H1 (cell line): ENCODE results near the gene FOXA3. TPM values are rescaled to one million over a fixed set of nuclear protein-coding genes. Genes with fewer than 3 reads are reported as not detected.

Experiments
- CTCF ChIA-PET: fragments of 300-600 bp; sonication (Branson Sonifier 250); formaldehyde crosslinking; loops from one replicate; lab custom pipeline; 2021; ENCODE audit not compliant: partially characterized antibody; lab: Charles Lee
- POLR2A ChIA-PET: fragments of 300-600 bp; sonication (Branson Sonifier 250); formaldehyde crosslinking; loops from one replicate; lab custom pipeline; 2021; ENCODE audit warnings: inconsistent platforms; ENCODE audit not compliant: partially characterized antibody; lab: Charles Lee
- DNase-seq, 2 experiments: peaks; one replicate each; pipeline versions ENCODE4 v3.0.0 to v3.0.0-alpha.2; 2010 to 2022; ENCODE audit warnings: low spot score in 2 of 2, low read depth in 1 of 2, mixed read lengths in 1 of 2
- FAIRE-seq: peaks from 2 replicates; lab custom pipeline; 2011; peaks lifted over from hg19 to GRCh38; lab: Jason Lieb, UNC
- H2AFZ ChIP-seq: 2 replicates; pipeline ENCODE4 v1.8.1; 2012; ENCODE audit warnings: low read length, inconsistent platforms
- H2AK5ac ChIP-seq: 2 replicates; pipeline ENCODE4 v1.6.1; 2013; ENCODE audit warnings: low read depth, low read length
- H2BK120ac ChIP-seq: replicated peaks from 2 replicates; pipeline ENCODE3; 2013; ENCODE audit warnings: low read depth, low read length, inconsistent platforms
- H2BK12ac ChIP-seq: 2 replicates; pipeline ENCODE4 v1.6.1; 2013; ENCODE audit warnings: low read depth, low read length
- H2BK15ac ChIP-seq: 2 replicates; pipeline ENCODE4 v1.6.1; 2013; ENCODE audit warnings: low read length
- H2BK20ac ChIP-seq: 2 replicates; pipeline ENCODE4 v1.6.1; 2013; ENCODE audit warnings: low read length
- H2BK5ac ChIP-seq: 2 replicates; pipeline ENCODE4 v1.6.1; 2013; ENCODE audit warnings: low read depth, low read length
- H3K14ac ChIP-seq: 2 replicates; pipeline ENCODE4 v1.6.1; 2013; ENCODE audit warnings: inconsistent platforms; ENCODE audit not compliant: insufficient read length
- H3K18ac ChIP-seq: 2 replicates; pipeline ENCODE4 v1.6.1; 2013; ENCODE audit warnings: low read length; ENCODE audit errors: extremely low read depth
- H3K23ac ChIP-seq: 2 replicates; pipeline ENCODE4 v1.6.1; 2013; ENCODE audit warnings: inconsistent platforms; ENCODE audit not compliant: insufficient read length
- H3K23me2 ChIP-seq: 2 replicates; pipeline ENCODE4 v1.6.1; 2013; ENCODE audit warnings: low read depth, low read length
- H3K27ac ChIP-seq: 2 replicates; pipeline ENCODE4 v1.6.1; 2011; ENCODE audit warnings: low read depth, low read length, inconsistent platforms
- H3K27me3 ChIP-seq, 4 experiments: replicated peaks in 1 of 4; 1 replicate in 1 of 4; 2 replicates in 3 of 4; pipeline versions ENCODE4 v1.6.1 to v1.8.1; 2011 to 2013; ENCODE audit warnings: low read length in 3 of 4, mild to moderate bottlenecking in 3 of 4, inconsistent platforms in 2 of 4, mixed read lengths in 2 of 4, moderate library complexity in 1 of 4; ENCODE audit not compliant: control insufficient read depth in 3 of 4, insufficient read depth in 3 of 4; ENCODE audit errors: extremely low read depth in 1 of 4
- H3K36me3 ChIP-seq, 4 experiments: 2 replicates each; pipeline versions ENCODE4 v1.6.1 to v1.8.1; 2011 to 2013; ENCODE audit warnings: mild to moderate bottlenecking in 4 of 4, low read length in 3 of 4, moderate library complexity in 2 of 4, control low read depth in 1 of 4, inconsistent platforms in 1 of 4; ENCODE audit not compliant: insufficient read depth in 4 of 4, control insufficient read depth in 2 of 4
- H3K4ac ChIP-seq: replicated peaks from 2 replicates; pipeline ENCODE3; 2013; ENCODE audit warnings: low read length, low read depth, mixed read lengths, inconsistent platforms; ENCODE audit not compliant: insufficient read length
- H3K4me1 ChIP-seq, 4 experiments: replicated peaks in 1 of 4; 1 replicate in 1 of 4; 2 replicates in 3 of 4; pipeline versions ENCODE4 v1.6.1 to v1.8.1; 2011 to 2013; ENCODE audit warnings: low read length in 3 of 4, inconsistent platforms in 2 of 4, mixed read lengths in 1 of 4; ENCODE audit not compliant: insufficient read depth in 4 of 4, control insufficient read depth in 3 of 4
- H3K4me2 ChIP-seq, 2 experiments: 2 replicates each; pipeline versions ENCODE4 v1.6.1 to v1.8.1; 2011 to 2013; ENCODE audit warnings: low read depth in 2 of 2, low read length in 2 of 2, control low read depth in 1 of 2, inconsistent platforms in 1 of 2, mild to moderate bottlenecking in 1 of 2; ENCODE audit not compliant: insufficient read depth in 1 of 2
- H3K4me3 ChIP-seq, 4 experiments: fragments of 200-600, 300-600 bp in 1 of 4; sonication (generic), shearing (Covaris generic), sonication (Bioruptor Twin) in 1 of 4; 2 replicates each; pipeline versions ENCODE4 v1.5.1 to v1.8.1; 2011 to 2016; ENCODE audit warnings: low read length in 4 of 4, low read depth in 3 of 4, control low read depth in 2 of 4, inconsistent platforms in 2 of 4, mild to moderate bottlenecking in 2 of 4, mixed read lengths in 1 of 4, moderate library complexity in 1 of 4; ENCODE audit not compliant: insufficient read depth in 2 of 4; ENCODE audit errors: extremely low read depth in 1 of 4
- H3K56ac ChIP-seq: replicated peaks from 2 replicates; pipeline ENCODE3; 2013; ENCODE audit warnings: low read depth, mild to moderate bottlenecking, mixed read lengths, low read length, inconsistent platforms; ENCODE audit not compliant: insufficient read length
- H3K79me1 ChIP-seq: 2 replicates; pipeline ENCODE4 v1.6.1; 2013; ENCODE audit warnings: low read depth, low read length, control low read depth
- H3K79me2 ChIP-seq, 2 experiments: 2 replicates each; pipeline versions ENCODE4 v1.6.1 to v1.8.1; 2012 to 2013; ENCODE audit warnings: low read length in 2 of 2, mild to moderate bottlenecking in 2 of 2, inconsistent platforms in 1 of 2; ENCODE audit not compliant: insufficient read depth in 2 of 2, control insufficient read depth in 1 of 2
- H3K9ac ChIP-seq, 4 experiments: replicated peaks in 1 of 4; 1 replicate in 1 of 4; 2 replicates in 3 of 4; pipeline versions ENCODE4 v1.6.1 to v1.8.1; 2011 to 2013; ENCODE audit warnings: low read depth in 3 of 4, low read length in 3 of 4, control low read depth in 2 of 4, mild to moderate bottlenecking in 2 of 4, moderate library complexity in 2 of 4, inconsistent platforms in 1 of 4; ENCODE audit errors: extremely low read depth in 1 of 4
- H3K9me3 ChIP-seq, 2 experiments: 2 replicates each; pipeline versions ENCODE4 v1.6.1 to v1.8.1; 2012 to 2013; ENCODE audit warnings: mild to moderate bottlenecking in 2 of 2, moderate library complexity in 2 of 2, control low read depth in 1 of 2, inconsistent platforms in 1 of 2, low read depth in 1 of 2, low read length in 1 of 2, mixed read lengths in 1 of 2; ENCODE audit not compliant: insufficient read depth in 2 of 2
- H4K20me1 ChIP-seq, 2 experiments: replicated peaks in 1 of 2; 2 replicates each; pipeline versions ENCODE3 to v1.8.1; 2011 to 2013; ENCODE audit warnings: inconsistent platforms in 2 of 2, low read length in 2 of 2, mild to moderate bottlenecking in 1 of 2; ENCODE audit not compliant: insufficient read depth in 2 of 2, control insufficient read depth in 1 of 2
- H4K5ac ChIP-seq: 2 replicates; pipeline ENCODE4 v1.6.1; 2013; ENCODE audit warnings: low read length, low read depth, mixed read lengths, inconsistent platforms; ENCODE audit not compliant: insufficient read length
- H4K8ac ChIP-seq: 2 replicates; pipeline ENCODE4 v1.8.0; 2013; ENCODE audit warnings: mild to moderate bottlenecking, moderate library complexity, low read length, inconsistent platforms; ENCODE audit not compliant: insufficient read depth; ENCODE audit errors: extremely low read depth
- H4K91ac ChIP-seq: replicated peaks from 2 replicates; pipeline ENCODE3; 2013; ENCODE audit warnings: low read length, mixed read lengths, inconsistent platforms; ENCODE audit not compliant: insufficient read length
- BACH1 ChIP-seq: IDR thresholded peaks from 2 replicates; pipeline ENCODE4 v1.6.1; 2012; ENCODE audit warnings: low read length, improper control_type of control experiment
- BRCA1 ChIP-seq: IDR thresholded peaks from 2 replicates; pipeline ENCODE4 v1.6.1; 2012; ENCODE audit warnings: low read depth, low read length, improper control_type of control experiment
- EGR1 ChIP-seq: IDR thresholded peaks from 2 replicates; pipeline ENCODE4 v1.6.1; 2011; ENCODE audit warnings: low read depth, low read length, borderline replicate concordance
- EP300 ChIP-seq, 2 experiments: IDR thresholded peaks; 1 replicate in 1 of 2; 2 replicates in 1 of 2; pipeline ENCODE4 v1.6.1; 2011 to 2012; ENCODE audit warnings: low read depth in 2 of 2, low read length in 2 of 2, mild to moderate bottlenecking in 2 of 2, borderline replicate concordance in 1 of 2, inconsistent platforms in 1 of 2, moderate library complexity in 1 of 2
- GABPA ChIP-seq: IDR thresholded peaks from 2 replicates; pipeline ENCODE4 v1.6.1; 2011; ENCODE audit warnings: mild to moderate bottlenecking, low read length, moderate library complexity, borderline replicate concordance; ENCODE audit not compliant: insufficient read depth
- NANOG ChIP-seq: IDR thresholded peaks from 2 replicates; pipeline ENCODE4 v1.6.1; 2011; ENCODE audit warnings: low read length, low read depth, mild to moderate bottlenecking, inconsistent platforms; ENCODE audit not compliant: insufficient read depth, poor library complexity, severe bottlenecking
- NRF1 ChIP-seq: IDR thresholded peaks from 2 replicates; pipeline ENCODE4 v1.6.1; 2011; ENCODE audit warnings: mild to moderate bottlenecking, low read depth, low read length, improper control_type of control experiment
- POU5F1 ChIP-seq: IDR thresholded peaks from 2 replicates; pipeline ENCODE4 v1.6.1; 2011; ENCODE audit warnings: low read depth, mild to moderate bottlenecking, low read length, moderate library complexity
- SIX5 ChIP-seq: IDR thresholded peaks from 2 replicates; pipeline ENCODE4 v1.6.1; 2011; ENCODE audit warnings: mild to moderate bottlenecking, low read depth, low read length
- WGBS, 2 experiments: shearing (Covaris generic) in 1 of 2; methylation state at CpG; one replicate each; pipeline versions ENCODE4 v1.1.6 to v1.1.7; 2013 to 2015; ENCODE audit warnings: low lambda C conversion rate in 2 of 2, mixed read lengths in 2 of 2, inconsistent platforms in 1 of 2, low coverage in 1 of 2, missing lambda C conversion rate in 1 of 2; ENCODE audit not compliant: insufficient replicate concordance in 2 of 2, insufficient coverage in 1 of 2, insufficient read length in 1 of 2; ENCODE audit errors: extremely low coverage in 1 of 2, missing lambda C conversion rate in 1 of 2; 5-methylcytosine and 5-hydroxymethylcytosine counted together
- polyA plus RNA-seq, 7 experiments: library from polyadenylated mRNA; depleted of rRNA in 3 of 7; stranded (reverse) in 5 of 7; unstranded in 2 of 7; fragments of >200 nt in 5 of 7; fragments of 200-250 nt in 2 of 7; gene quantifications; 1 replicate in 5 of 7; 2 replicates in 1 of 7; 4 replicates in 1 of 7; pipeline versions ENCODE4 v1.2.1 to v1.2.3, GENCODE V29; 2011 to 2013; ENCODE audit warnings: missing spikeins in 2 of 7, mixed read lengths in 2 of 7
- total RNA-seq: library from RNA; stranded (reverse); fragmentation: NEBNext Ultra II Directional; extraction: Animal tissue kit (Norgen Biotek cat#: 25700); gene quantifications from 2 replicates; pipeline ENCODE4 v1.2.1, GENCODE V29; 2021

Gene FOXA3
- total and polyA plus RNA-seq, 2 of the 8 experiments (the other 6 are each of a cell fraction or from before 2014, with no cell fraction given): 20.2 to 49.1 TPM

DNA sequence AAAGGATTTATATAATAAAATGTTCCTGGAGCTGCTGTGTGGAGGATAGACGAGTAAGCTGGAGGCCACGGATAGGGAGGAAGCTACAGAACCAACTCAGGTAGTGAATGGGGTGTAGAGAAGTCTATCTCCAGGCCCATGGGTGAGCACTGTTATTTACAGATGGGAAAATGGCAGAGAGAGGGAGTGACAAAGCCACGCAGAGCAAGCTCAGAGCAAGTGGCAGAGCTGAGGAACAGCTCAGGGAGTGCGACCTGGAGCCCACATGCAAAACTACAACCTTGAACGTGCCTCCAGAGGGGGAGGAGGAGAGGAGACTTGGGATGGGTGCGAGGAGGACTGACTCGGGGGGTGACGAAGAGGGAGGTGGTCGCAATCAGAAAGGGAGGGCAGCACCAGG lies 35.6 kb upstream of the FOXA3 start:
- Histone ChIP-seq H3K56ac (no peak overlapping the region), H3K4me3 (no peak overlapping the region), H2BK120ac (no peak overlapping the region), H4K5ac (no peak overlapping the region), H3K27ac (no peak overlapping the region), H3K27me3 (no peaks in the 10 kb centered on the region), H2BK20ac (no peak overlapping the region), H2BK5ac (no peak overlapping the region), H3K79me1 (no peaks in the 10 kb centered on the region), H4K8ac (no peak overlapping the region), H2BK15ac (no peak overlapping the region), H2BK12ac (no peak overlapping the region), H3K18ac (no peak overlapping the region), H3K23me2 (0 out of 2 replicates have a peak, but pooled peaks cover 1% of the 10 kb centered on the region), H3K9ac (no peak overlapping the region), H3K79me2 (no peaks in the 10 kb centered on the region), H3K9me3 (no peaks in the 10 kb centered on the region), H3K14ac (no peak overlapping the region), H3K4me2 (no peak overlapping the region), H3K4me1 (no peaks in the 10 kb centered on the region), H3K36me3 (peaks cover 50 to 72% (median 66%) of the 10 kb centered on the region in 4 experiments), H2AFZ (no peak overlapping the region), H3K4ac (no peak overlapping the region), H4K20me1 (peaks cover 3 to 17% of the 10 kb centered on the region in 2 experiments), H3K23ac (no peak overlapping the region), H4K91ac (no peak overlapping the region), H2AK5ac (no peak overlapping the region)
- TF ChIP-seq POU5F1 (no peak), SIX5 (no peak), EP300 (IDR thresholded peaks at IDR 0.05; ENCODE audit: borderline replicate concordance in 1 of 2, low read depth in 2 of 2, low read length in 2 of 2) (no peak), BRCA1 (no peak), GABPA (no peak), EGR1 (no peak), NANOG (no peak), NRF1 (no peak), BACH1 (no peak)
- FAIRE-seq: no peak
- POLR2A ChIA-PET: interaction anchor here (1.1 to 3.6 kb wide), 4 partner anchors 10 to 54 kb away, joined by 3 to 22 read pairs (median 4); no protein-coding TSS in a partner anchor
- CTCF ChIA-PET: interaction anchor here (0.9 to 5.3 kb wide), 7 partner anchors 11 to 140 kb away, joined by 3 to 42 read pairs (median 5); no protein-coding TSS in a partner anchor
- 90% methylated on average over 9 of the region's 9 CpGs; no CpG with 5 or more reads in 1 of the 2 experiments for WGBS, 2 experiments
- no peak for DNase-seq
